Bronchial epithelial cell (primary cell): ENCODE measurements around the gene TNRC18. TPM values are rescaled to one million over a fixed set of nuclear protein-coding genes. Genes with fewer than 3 reads are reported as not detected.

Source experiments
- DNase-seq: peaks from one replicate; pipeline ENCODE4 v3.0.0-alpha.2; 2010; ENCODE audit warnings: low read depth
- FAIRE-seq: peaks from 2 replicates; lab custom pipeline; 2011; peaks lifted over from hg19 to GRCh38; lab: Jason Lieb, UNC
- H3K27me3 ChIP-seq: 2 replicates; pipeline ENCODE4 v1.5.1; 2011; ENCODE audit warnings: low read length; ENCODE audit not compliant: control insufficient read depth, insufficient read depth
- H3K36me3 ChIP-seq: 2 replicates; pipeline ENCODE4 v1.5.1; 2011; ENCODE audit warnings: low read length; ENCODE audit not compliant: control insufficient read depth, insufficient read depth
- H3K4me3 ChIP-seq: 2 replicates; pipeline ENCODE4 v1.5.1; 2011; ENCODE audit warnings: mild to moderate bottlenecking, low read depth, low read length, control low read depth
- total RNA-seq: library from RNA; depleted of rRNA; stranded (reverse); fragments of >200 nt; gene quantifications from 2 replicates; pipeline ENCODE4 v1.2.1, GENCODE V29; 2014
- TF ChIP-seq, protein P1 (sequence below): IDR thresholded peaks from 2 replicates; pipeline ENCODE4 v1.5.1; 2011; ENCODE audit warnings: mild to moderate bottlenecking, moderate library complexity, low read length, control low read depth, inconsistent platforms; ENCODE audit not compliant: insufficient read depth, severe bottlenecking

TNRC18 gene
- total RNA-seq, 1 donor from 2014 or later, result 29.0 TPM

DNA sequence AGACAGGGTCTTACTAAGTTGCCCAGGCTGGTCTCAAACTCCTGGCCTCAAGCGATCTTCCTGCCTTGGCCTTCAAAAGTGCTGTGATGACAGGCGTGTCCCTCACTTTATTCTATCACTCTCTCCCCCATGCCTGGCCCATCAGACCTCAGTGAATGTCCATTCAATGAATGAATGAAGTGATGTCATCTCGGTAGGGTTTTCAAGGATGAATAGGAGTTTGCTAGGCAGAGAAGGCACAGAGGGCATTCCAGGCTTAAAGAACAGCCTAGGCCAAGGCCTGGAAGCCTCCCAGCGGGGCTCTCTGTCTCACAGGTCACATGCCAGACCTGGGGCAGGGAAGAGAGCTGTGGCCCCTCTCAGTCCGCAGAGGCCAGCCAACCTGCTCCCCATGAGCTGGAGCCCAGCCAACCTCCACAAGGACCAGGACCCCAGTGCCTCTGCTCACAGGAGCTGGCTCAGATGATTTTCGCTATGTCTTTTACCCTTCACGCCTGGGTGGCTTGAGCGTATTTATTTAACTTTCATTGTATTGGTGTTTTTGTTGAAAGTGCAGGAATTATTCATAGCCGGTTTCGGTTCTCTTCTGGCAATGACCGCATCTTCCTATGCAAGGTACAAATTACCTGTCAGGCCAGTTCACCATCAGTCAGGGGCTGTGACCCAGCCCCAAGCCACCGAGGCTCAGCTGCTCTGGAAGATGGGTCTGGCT is 11.8 kb upstream of the TNRC18 start:
- Histone ChIP-seq H3K27me3 (no peaks in the 10 kb centered on the region), H3K4me3 (no peak overlapping the region), H3K36me3 (peaks cover 6% of the 10 kb centered on the region)
- DNase-seq (no peak), FAIRE-seq (no peak)
- TF ChIP-seq, protein P1, sequence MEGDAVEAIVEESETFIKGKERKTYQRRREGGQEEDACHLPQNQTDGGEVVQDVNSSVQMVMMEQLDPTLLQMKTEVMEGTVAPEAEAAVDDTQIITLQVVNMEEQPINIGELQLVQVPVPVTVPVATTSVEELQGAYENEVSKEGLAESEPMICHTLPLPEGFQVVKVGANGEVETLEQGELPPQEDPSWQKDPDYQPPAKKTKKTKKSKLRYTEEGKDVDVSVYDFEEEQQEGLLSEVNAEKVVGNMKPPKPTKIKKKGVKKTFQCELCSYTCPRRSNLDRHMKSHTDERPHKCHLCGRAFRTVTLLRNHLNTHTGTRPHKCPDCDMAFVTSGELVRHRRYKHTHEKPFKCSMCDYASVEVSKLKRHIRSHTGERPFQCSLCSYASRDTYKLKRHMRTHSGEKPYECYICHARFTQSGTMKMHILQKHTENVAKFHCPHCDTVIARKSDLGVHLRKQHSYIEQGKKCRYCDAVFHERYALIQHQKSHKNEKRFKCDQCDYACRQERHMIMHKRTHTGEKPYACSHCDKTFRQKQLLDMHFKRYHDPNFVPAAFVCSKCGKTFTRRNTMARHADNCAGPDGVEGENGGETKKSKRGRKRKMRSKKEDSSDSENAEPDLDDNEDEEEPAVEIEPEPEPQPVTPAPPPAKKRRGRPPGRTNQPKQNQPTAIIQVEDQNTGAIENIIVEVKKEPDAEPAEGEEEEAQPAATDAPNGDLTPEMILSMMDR, result no peak

DNA sequence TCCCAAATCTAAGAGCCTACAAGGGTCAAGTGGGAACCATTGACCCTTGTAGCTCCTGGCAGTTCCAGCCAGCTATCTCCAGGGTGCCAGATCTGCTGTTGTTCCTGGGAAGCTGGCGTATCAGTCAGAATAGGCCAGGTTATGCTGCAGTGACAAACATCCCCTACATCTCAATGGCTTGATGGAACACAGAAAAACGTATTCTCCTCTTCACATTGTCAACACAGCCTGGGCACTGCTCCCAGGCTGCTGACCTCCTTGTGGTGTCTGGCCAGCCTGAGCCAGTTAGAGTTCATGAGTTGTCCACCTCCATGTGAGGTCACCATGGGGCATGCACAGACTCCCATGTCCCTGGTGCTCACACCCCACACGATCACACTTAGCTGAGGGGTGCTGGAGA is 9.5 kb upstream of the TNRC18 start:
- TF ChIP-seq, protein P1, result no peak
- Histone ChIP-seq H3K36me3 (peaks cover 6% of the 10 kb centered on the region), H3K4me3 (no peak overlapping the region), H3K27me3 (no peaks in the 10 kb centered on the region)
- no peak for DNase-seq
- peak; percentile 66 for FAIRE-seq

DNA sequence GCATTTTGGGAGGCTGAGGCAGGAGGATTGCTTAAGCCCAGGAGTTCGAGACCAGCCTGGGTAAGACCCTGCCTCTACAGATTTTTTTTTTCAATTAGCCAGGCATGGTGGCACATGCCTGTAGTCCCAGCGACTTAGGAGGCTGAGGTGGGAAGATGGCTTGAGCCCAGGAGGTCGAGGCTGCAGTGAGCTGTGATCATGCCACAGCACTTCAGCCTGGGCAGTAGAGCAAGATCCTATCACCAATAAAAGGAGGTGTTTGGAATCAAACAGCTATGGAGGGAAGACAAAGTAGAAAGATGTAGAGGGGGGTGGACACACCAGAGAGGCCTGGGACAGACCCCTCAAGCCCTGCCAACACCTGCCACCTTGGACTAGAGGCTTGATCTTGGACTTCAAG is 9.1 kb upstream of the TNRC18 start:
- TF ChIP-seq, protein P1, result no peak
- no peak overlapping the region for H3K4me3 ChIP-seq
- peaks cover 6% of the 10 kb centered on the region for H3K36me3 ChIP-seq
- FAIRE-seq (no peak), DNase-seq (no peak)
- no peaks in the 10 kb centered on the region for H3K27me3 ChIP-seq

DNA sequence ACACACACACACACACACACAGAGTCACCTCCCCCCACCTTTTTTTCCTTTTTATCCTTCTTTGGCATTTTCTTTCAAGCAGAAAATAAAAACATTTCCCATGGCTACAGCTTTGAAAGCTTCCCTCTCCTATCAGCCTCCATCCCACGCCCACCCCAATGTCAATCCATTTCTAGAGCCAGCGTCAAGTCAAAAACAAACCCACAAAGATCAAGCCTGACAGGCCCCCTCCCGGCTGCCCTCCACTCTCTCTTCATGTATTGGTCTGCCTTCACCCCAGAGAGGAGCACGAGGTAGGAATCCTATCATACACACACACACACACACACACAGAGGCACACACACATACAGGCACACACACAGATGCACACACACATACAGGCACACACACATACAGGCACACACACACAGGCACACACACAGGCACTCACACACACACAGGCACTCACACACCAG is 8.0 kb upstream of the TNRC18 start:
- DNase-seq (no peak), FAIRE-seq (no peak)
- Histone ChIP-seq H3K27me3 (no peaks in the 10 kb centered on the region), H3K4me3 (no peak overlapping the region), H3K36me3 (peaks cover 6% of the 10 kb centered on the region)
- TF ChIP-seq, protein P1, result no peak

DNA sequence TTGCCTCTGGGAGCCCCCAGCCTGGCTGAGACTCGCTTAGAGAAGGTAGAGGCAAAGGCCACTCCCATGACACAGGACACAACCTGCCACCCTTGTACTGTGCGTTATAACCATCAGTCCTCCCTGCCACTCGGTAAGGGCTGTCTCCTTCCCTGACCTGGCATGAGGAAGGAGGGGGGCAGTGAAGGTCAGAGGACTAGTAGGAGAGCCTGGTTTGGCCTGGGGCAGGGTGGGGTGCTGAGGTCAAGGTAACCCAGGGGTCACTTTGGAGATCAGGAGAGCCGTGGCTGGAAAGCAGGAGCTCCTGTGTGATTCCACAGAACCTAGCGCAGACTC is 6.9 kb upstream of the TNRC18 start:
- H3K4me3 ChIP-seq, result no peak overlapping the region
- H3K36me3 ChIP-seq, result peaks cover 6% of the 10 kb centered on the region
- no peaks in the 10 kb centered on the region for H3K27me3 ChIP-seq
- FAIRE-seq (no peak), DNase-seq (no peak)
- TF ChIP-seq, protein P1, result no peak
